Measurements from ENCODE around the gene IFT88. TPM values are rescaled to one million over a fixed set of nuclear protein-coding genes. Genes with fewer than 3 reads are reported as not detected.

Gene IFT88
- total RNA-seq, 1 experiment from 2014 or later, result 5.2 TPM

DNA sequence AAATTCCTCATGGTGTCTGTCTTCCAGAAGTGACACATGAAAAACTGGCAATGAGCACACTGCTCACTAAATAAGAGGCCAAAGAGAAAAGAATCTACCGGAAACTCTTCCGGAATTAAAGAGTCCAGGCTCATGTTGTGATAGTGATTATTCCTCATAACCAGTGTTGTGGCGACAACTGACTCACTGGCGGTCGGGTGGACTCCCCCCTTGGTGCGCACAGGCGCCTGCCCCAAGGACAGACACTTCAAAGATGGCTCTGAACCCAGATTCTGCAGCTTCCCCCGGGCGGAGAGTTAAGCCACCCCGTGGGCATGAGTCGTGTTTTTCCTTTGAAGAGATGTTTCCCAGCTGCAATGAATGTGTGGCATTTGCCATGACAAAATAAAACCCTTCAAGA lies 146.8 kb downstream of the IFT88 start:
- Histone ChIP-seq H4K20me1 (ENCODE audit: control insufficient read depth, insufficient read depth, insufficient read length) (no peaks in the 10 kb centered on the region), H3K27ac (ENCODE audit: insufficient read length, low read depth, low read length) (no peak overlapping the region), H3K27me3 (ENCODE audit: insufficient read depth, low read length) (no peaks in the 10 kb centered on the region), H3K4me1 (ENCODE audit: insufficient read depth, low read length) (no peaks in the 10 kb centered on the region), H4K91ac (ENCODE audit: insufficient read length, low read depth, low read length) (no peak overlapping the region), H3K9me3 (ENCODE audit: control insufficient read depth, low read depth, low read length) (no peaks in the 10 kb centered on the region), H3K23me2 (ENCODE audit: insufficient read length, low read depth, low read length, poor library complexity, severe bottlenecking) (no peaks in the 10 kb centered on the region), H2BK12ac (ENCODE audit: insufficient read length, low read depth, low read length) (no peak overlapping the region), H3K79me1 (ENCODE audit: insufficient read depth, low read depth, low read length, poor library complexity, severe bottlenecking) (no peaks in the 10 kb centered on the region), H2BK5ac (ENCODE audit: insufficient read length, low read length) (no peak overlapping the region), H3K18ac (ENCODE audit: insufficient read length, low read depth, low read length) (no peak overlapping the region), H2BK120ac (ENCODE audit: low read depth, low read length, poor library complexity, severe bottlenecking) (no peak overlapping the region), H3K9ac (ENCODE audit: extremely low read depth, insufficient read length, low read length) (no peak overlapping the region), H3K23ac (ENCODE audit: insufficient read length, low read depth, low read length) (no peak overlapping the region), H3K14ac (ENCODE audit: insufficient read depth, low read length) (no peak overlapping the region), H4K5ac (ENCODE audit: insufficient read length, low read depth, low read length) (no peak overlapping the region), H3T11ph (ENCODE audit: low read length) (no peak overlapping the region), H4K8ac (replicated peaks; ENCODE audit: insufficient read length, low read depth, low read length) (no peak overlapping the region), H3K79me2 (ENCODE audit: insufficient read depth, low read length) (no peaks in the 10 kb centered on the region), H2AFZ (ENCODE audit: low read length) (no peak overlapping the region), H3K4ac (ENCODE audit: low read depth, low read length) (no peak overlapping the region), H3K4me2 (ENCODE audit: insufficient read depth, insufficient read length, low read length) (no peak overlapping the region), H2BK15ac (ENCODE audit: low read depth, low read length) (no peak overlapping the region), H2AK5ac (ENCODE audit: insufficient read length, low read length) (no peak overlapping the region), H2BK20ac (ENCODE audit: low read depth, low read length, poor library complexity, severe bottlenecking) (no peak overlapping the region), H3K56ac (ENCODE audit: insufficient read length, low read depth, low read length) (no peak overlapping the region)
- no peak overlapping the region for H3K4me3 Mint-ChIP-seq
- H3K4me1 Mint-ChIP-seq, result peaks cover 32 to 35% of the 10 kb centered on the region in 2 experiments
- no CpG with 5 or more reads among the region's 11 CpGs for WGBS (ENCODE audit: extremely low coverage, insufficient read length, low lambda C conversion rate)
- peaks cover 0 to 2% of the 10 kb centered on the region in 2 experiments; a peak in 1 of 5 replicates for H3K9me3 Mint-ChIP-seq
- no peak for TF ChIP-seq CTCF (conservative IDR thresholded peaks at IDR 0.05)
- H3K27ac Mint-ChIP-seq, result no peak overlapping the region
- H3K27me3 Mint-ChIP-seq (ENCODE audit: low read depth), result peaks cover 32% of the 10 kb centered on the region
- H3K36me3 Mint-ChIP-seq (ENCODE audit: insufficient read depth in 1 of 3, low read depth in 3 of 3), result no peaks in the 10 kb centered on the region
- DNase-seq, result no peak

Measured in H9 (cell line).